ENCODE data around the gene REEP1.

Gene REEP1

GRCh38 chr2:86199834-86200177 lies 137.6 kb downstream of the REEP1 start:
- DNase-seq (ENCODE audit: low read depth), result no peak
- TF ChIP-seq CTCF (IDR thresholded peaks at IDR 0.05; ENCODE audit: control insufficient read depth, extremely low read depth, insufficient read depth), result no peak
- peak overlapping the region; percentile 77 for H3K4me3 ChIP-seq (ENCODE audit: low read depth, low read length)

- TF ChIP-seq CTCF (IDR thresholded peaks at IDR 0.05; ENCODE audit: control insufficient read depth, extremely low read depth, insufficient read depth), result no peak
- peak overlapping the region; percentile 66 for H3K4me3 ChIP-seq (ENCODE audit: low read depth, low read length)
- DNase-seq (ENCODE audit: low read depth), result no peak
Measured at GRCh38 chr2:86195808-86196387, 141.5 kb downstream of the REEP1 start.

GRCh38 chr2:86195055-86195807 lies 142.2 kb downstream of the REEP1 start, which contains the start of gene IMMT:
TSS of gene IMMT (minus strand) at chr2:86195462. CDS start at chr2:86195382, 80 bp downstream.
- DNase-seq (ENCODE audit: low read depth), result peak; percentile 86
- no peak for TF ChIP-seq CTCF (IDR thresholded peaks at IDR 0.05; ENCODE audit: control insufficient read depth, extremely low read depth, insufficient read depth)

GRCh38 chr2:86194751-86195054 lies 142.7 kb downstream of the REEP1 start:
- H3K4me3 ChIP-seq (ENCODE audit: low read depth, low read length), result peak overlapping the region; percentile 66
- peak; percentile 81 for DNase-seq (ENCODE audit: low read depth)
- TF ChIP-seq CTCF (IDR thresholded peaks at IDR 0.05; ENCODE audit: control insufficient read depth, extremely low read depth, insufficient read depth), result no peak

More at GRCh38 chr2:86195055-86195807, 142.2 kb downstream of the REEP1 start, which contains the start of gene IMMT:
- H3K4me3 ChIP-seq (ENCODE audit: low read depth, low read length), result peak within 1 kb of the TSS; percentile 66

GRCh38 chr2:86193901-86194567 lies 143.4 kb downstream of the REEP1 start:
- DNase-seq (ENCODE audit: low read depth), result no peak
- TF ChIP-seq CTCF (IDR thresholded peaks at IDR 0.05; ENCODE audit: control insufficient read depth, extremely low read depth, insufficient read depth), result no peak

GRCh38 chr2:86189782-86190416 lies 147.5 kb downstream of the REEP1 start:
- no peak overlapping the region for H3K4me3 ChIP-seq (ENCODE audit: low read depth, low read length)
- TF ChIP-seq CTCF (IDR thresholded peaks at IDR 0.05; ENCODE audit: control insufficient read depth, extremely low read depth, insufficient read depth), result no peak
- DNase-seq (ENCODE audit: low read depth), result no peak

More at GRCh38 chr2:86193901-86194567, 143.4 kb downstream of the REEP1 start:
- H3K4me3 ChIP-seq (ENCODE audit: low read depth, low read length), result peak overlapping the region; percentile 66
